DMS53 treated with DMSO at 0.1 percent for 48 hours (cell line): ENCODE results near the gene ZNFX1.
A peak's percentile ranks its signal among the peaks of the same experiment; 100 is the strongest.
"Not testable (repeated sequence)": the region's sequence is repeated elsewhere in the genome, so short reads cannot be mapped to it uniquely, and the experiment has no call there.

Experiments used
- DNase-seq: peaks from one replicate; lab custom pipeline; 2025; ENCODE audit not compliant: unreplicated experiment; lab: John Stamatoyannopoulos, UW

The ZNFX1 gene

DNA sequence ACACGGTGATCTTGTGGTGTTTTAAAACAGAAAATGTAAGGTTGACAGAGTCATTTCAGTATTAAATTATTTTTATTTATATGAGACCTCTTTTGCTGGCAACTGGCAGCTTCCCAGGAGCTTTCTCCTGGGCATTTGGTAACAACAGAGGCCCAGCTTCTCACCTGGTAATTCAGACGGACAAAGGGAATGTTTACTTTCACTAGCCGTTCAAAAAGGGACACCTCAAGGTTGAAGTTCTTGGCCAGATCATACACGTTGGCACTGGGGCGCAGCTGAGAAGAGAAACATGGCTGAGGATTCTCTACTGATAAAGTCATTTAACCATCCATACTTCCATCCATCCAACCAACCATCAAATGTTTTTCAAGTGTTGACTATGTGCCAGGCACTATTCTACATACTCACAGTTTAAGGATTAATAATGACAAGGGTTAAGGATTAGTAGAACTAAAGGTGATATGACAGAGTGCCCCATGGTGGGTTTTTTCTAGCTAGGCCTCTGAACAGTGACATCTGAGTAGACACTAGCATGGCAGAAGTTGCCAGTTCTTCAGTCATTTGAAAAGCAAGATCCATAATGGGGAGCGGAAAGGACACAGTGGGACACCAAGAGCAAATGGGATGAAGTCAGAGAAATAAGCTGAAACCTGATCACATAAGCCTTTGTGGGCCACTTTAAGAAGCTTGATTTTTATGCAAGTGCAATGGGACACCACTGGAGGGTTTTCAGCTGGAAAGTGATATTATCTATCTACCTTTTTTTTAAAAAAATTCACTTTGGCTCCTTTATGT is 25.1 kb downstream of the ZNFX1 start:
- DNase-seq: no peak

GRCh38 chr20:49248879-49249665 is 28.8 kb downstream of the ZNFX1 start:
- DNase-seq: no peak

- no peak for DNase-seq
Measured at GRCh38 chr20:49248301-49248700, 29.6 kb downstream of the ZNFX1 start.

DNA sequence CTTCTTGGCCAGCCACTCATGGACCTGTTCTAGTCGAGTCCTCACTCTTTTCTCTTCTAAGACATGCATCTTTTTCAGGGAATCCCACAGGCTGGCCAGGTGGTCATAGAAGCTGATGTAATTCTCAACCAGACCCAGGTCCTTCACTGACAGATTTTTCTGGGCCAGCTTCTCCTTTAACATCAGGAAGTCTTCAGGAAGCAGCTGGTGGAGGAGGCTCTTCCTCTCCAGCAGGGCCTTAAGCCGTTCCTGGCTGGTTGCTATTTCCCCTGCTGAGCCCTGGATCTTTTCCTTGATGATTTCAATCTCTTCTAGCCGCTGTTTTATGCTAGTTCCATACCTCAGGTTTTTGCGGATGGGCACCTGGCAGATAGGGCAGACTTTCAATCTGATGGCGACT is 30.1 kb downstream of the ZNFX1 start:
- DNase-seq: no peak

DNA sequence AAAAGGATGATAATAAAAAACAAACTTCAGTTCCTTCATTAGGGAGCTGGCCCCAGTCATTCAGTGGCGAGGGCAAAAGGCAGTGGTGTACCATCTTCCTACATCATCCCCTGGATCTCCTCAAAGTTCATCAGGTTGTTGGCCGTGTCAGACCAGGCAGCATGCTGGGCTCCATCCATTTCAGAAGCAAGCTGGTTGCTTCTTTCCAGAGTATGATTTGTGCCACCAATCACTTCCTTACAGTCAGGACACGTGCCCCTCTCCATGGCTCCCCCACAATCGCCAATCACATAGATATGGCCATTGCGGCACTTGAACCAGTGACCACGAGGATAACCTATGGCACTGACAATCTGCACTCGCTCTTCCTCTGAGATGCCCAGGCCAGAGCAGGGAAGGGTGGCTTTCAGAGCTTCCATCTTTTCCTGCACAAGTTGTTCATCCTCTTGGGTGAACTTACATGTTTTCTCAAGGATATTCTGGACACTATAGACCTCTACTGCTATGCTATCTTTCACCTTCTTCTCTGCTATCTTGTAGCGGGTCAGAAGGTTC is 30.6 kb downstream of the ZNFX1 start:
- DNase-seq: no peak

- peak; percentile 43 for DNase-seq
Measured at GRCh38 chr20:49245921-49246740, 31.7 kb downstream of the ZNFX1 start.

- no peak for DNase-seq
Measured at GRCh38 chr20:49237531-49237930, 40.3 kb downstream of the ZNFX1 start.

DNA sequence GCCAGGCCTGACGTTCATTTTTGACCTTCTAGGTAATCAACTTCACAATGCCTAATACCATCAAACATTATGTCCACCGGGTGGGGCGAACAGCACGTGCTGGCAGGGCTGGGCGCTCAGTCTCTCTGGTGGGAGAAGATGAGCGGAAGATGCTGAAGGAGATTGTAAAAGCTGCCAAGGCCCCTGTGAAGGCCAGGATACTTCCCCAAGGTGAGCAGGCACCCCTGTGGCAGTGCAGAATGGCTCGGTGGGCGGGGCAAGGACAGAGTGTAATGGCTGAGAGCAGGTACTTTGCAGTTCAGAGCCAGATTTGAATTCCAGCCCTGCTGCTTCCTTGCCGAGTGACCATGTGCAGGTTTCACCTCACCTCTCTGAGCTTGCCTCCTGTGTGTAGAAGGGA is 41.6 kb downstream of the ZNFX1 start:
- no peak for DNase-seq

- DNase-seq: no peak
Measured at GRCh38 chr20:49234831-49235230, 43.0 kb downstream of the ZNFX1 start.

- DNase-seq: no peak
Measured at GRCh38 chr20:49233226-49233625, 44.6 kb downstream of the ZNFX1 start.

DNA sequence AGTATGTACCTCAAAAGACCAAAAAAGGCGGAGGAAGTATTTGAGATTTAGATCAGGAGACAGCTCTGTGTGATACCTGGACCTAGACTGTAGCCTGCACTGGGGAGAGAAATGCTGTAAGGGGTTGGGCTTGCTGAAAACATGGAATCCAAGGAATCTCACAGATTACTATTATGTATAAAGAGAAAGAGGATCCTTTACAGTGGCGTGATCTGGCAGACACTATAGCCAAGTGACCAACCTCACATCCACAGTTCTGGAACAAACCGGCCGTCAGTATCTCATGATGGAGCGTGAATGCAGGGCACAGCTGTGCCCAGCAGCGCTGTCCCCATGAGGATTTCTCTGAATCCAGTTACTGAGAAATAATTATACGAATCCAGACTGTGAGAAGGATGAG is 46.4 kb downstream of the ZNFX1 start:
- DNase-seq: no peak

DNA sequence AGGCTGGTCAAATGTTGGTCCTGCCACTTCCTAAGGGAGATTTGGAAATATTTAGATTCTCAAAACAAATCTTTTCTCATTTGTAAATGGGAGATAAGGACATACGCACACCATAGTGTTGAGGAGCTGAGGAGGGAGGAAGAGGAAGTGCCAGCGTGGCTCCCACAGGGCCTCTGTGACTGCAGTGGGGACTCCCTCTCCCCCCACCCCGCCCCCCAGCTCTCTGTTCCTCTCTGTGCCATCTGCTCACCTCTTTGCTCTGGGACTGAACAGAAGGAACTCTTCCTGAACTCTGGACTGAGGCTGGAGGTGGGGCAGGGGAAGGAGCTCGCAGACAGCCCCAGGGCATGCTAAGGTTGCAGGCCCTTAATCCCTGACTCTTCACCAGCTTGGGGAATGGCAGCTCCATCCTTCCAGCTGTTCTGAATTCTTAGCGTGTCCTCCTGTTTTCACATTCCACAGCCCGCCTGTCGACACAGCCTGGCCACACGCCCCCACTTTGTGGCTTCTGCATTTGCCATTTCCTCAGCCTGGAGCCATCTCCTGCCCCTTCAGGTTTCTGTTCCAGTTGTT is 47.2 kb downstream of the ZNFX1 start:
- DNase-seq: no peak

- DNase-seq: peak; percentile 58
Measured at GRCh38 chr20:49230021-49230420, 47.8 kb downstream of the ZNFX1 start.

- DNase-seq: no peak
Measured at GRCh38 chr20:49229381-49229780, 48.5 kb downstream of the ZNFX1 start.

- DNase-seq: no peak
Measured at GRCh38 chr20:49228676-49229075, 49.2 kb downstream of the ZNFX1 start.

DNA sequence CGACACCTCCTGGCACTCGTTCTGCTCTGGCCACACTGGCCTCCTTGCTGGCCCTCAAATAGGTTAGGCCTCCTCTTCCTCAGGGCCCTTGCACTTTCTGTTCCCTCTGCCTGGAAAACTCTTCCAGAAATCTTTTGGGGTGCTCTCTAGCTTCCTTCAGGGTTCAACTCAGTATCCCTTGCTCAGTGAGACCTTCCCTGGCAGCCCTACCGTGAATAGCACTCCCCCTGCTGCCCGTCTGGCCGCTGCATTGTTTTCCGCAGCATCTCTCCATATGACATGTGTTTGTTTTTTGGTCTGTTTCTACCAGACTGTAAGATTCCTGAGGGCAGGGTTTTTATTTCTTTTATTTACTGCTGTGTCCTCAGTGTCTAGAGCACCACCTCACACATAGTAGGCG is 52.0 kb downstream of the ZNFX1 start:
- DNase-seq: no peak

- DNase-seq: no peak
Measured at GRCh38 chr20:49219924-49220831, 57.7 kb downstream of the ZNFX1 start.

DNA sequence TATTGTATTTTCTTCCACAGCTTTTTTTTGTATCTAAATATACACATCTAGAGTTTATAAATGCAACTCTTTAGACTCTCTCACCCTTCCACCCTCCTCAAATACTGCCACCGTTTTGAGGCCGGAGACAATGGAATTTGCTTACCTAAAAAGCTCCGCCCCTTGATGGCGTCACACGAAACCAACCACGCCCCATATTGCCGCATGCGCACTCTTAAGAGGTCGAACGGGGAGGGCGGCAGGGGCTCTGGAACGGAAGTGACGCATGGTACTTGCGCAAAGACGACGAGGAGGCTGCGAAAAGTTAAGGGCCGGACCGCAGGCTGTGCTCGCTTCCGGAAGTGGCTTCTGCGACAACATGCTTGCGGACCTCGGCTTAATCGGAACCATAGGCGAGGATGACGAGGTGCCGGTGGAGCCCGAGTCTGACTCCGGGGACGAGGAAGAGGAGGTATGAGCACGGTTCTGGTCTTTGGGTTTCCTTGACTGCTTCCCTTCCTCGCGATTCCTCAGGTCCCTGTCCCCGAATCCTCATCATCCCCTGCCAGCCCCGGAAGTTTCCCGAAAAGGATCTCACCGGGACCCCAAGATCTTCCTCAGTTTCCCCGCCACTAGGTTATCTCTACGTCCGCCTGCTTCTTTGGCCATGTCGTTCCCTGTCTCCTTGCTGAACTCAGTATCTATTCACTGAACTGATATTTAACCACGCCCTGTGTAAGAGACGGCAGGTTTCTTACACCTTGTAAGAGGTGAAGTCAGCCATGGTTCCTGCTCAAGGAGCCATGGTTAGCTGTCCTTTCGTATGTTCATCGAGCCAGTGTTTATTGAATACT is 58.5 kb downstream of the ZNFX1 start, which contains the start of gene DDX27:
Gene DDX27 (plus strand): TSS at position 326 of the 833 bp plus-strand sequence. CDS start 33 bp downstream, at position 359.
- DNase-seq: peak; percentile 95

- DNase-seq: not testable (repeated sequence)
Measured at GRCh38 chr20:49218739-49219090, 59.1 kb downstream of the ZNFX1 start.
